GM23248 (cell line): Measurements from ENCODE around the gene SIGLEC5. TPM values are rescaled to one million over a fixed set of nuclear protein-coding genes. Genes with fewer than 3 reads are reported as not detected.

Source experiments
- DNase-seq: peaks from one replicate; pipeline ENCODE4 v3.0.0-alpha.2; 2015
- H2AFZ ChIP-seq: fragments of 200-600 bp; sonication (generic); 2 replicates; pipeline ENCODE4 v1.6.1; 2016; ENCODE audit warnings: antibody characterized with exemption
- H3F3A ChIP-seq: fragments of 200-600 bp; sonication (generic); 2 replicates; pipeline ENCODE4 v1.6.1; 2016; ENCODE audit warnings: mild to moderate bottlenecking, antibody characterized with exemption, mixed run types; ENCODE audit not compliant: insufficient read depth
- H3K27ac ChIP-seq: fragments of 200-600 bp; sonication (generic); 2 replicates; pipeline ENCODE4 v1.5.1; 2016; ENCODE audit warnings: mild to moderate bottlenecking
- H3K27me3 ChIP-seq: fragments of 200-600 bp; sonication (generic); replicated peaks from 2 replicates; pipeline ENCODE4 v1.6.1; 2016; ENCODE audit warnings: mild to moderate bottlenecking; ENCODE audit not compliant: insufficient read depth
- H3K36me3 ChIP-seq: fragments of 200-600 bp; sonication (generic); 2 replicates; pipeline ENCODE4 v1.6.1; 2016; ENCODE audit warnings: low read depth, mild to moderate bottlenecking
- H3K4me1 ChIP-seq: fragments of 200-600 bp; sonication (generic); 2 replicates; pipeline ENCODE4 v1.6.1; 2016; ENCODE audit warnings: mild to moderate bottlenecking; ENCODE audit not compliant: insufficient read depth
- H3K4me2 ChIP-seq: fragments of 200-600 bp; sonication (generic); one replicate; pipeline ENCODE4 v1.6.1; 2016; ENCODE audit warnings: mild to moderate bottlenecking; ENCODE audit not compliant: unreplicated experiment
- H3K4me3 ChIP-seq: fragments of 200-600 bp; sonication (generic); 2 replicates; pipeline ENCODE4 v1.5.1; 2016; ENCODE audit warnings: mild to moderate bottlenecking
- H3K79me2 ChIP-seq: fragments of 200-600 bp; sonication (generic); 2 replicates; pipeline ENCODE4 v1.6.1; 2016; ENCODE audit warnings: mild to moderate bottlenecking; ENCODE audit not compliant: insufficient read depth
- H3K9ac ChIP-seq: fragments of 200-600 bp; sonication (generic); 2 replicates; pipeline ENCODE4 v1.6.1; 2016; ENCODE audit warnings: mild to moderate bottlenecking
- H3K9me2 ChIP-seq: fragments of 200-600 bp; sonication (generic); 2 replicates; pipeline ENCODE4 v1.6.1; 2016; ENCODE audit warnings: mixed run types, mild to moderate bottlenecking, moderate library complexity; ENCODE audit not compliant: insufficient read depth
- H3K9me3 ChIP-seq: fragments of 200-600 bp; sonication (generic); one replicate; pipeline ENCODE4 v1.6.1; 2017; ENCODE audit warnings: low read depth
- H4K20me1 ChIP-seq: fragments of 200-600 bp; sonication (generic); 2 replicates; pipeline ENCODE4 v1.6.0; 2016; ENCODE audit not compliant: insufficient read depth
- EZH2 ChIP-seq: fragments of 200-600 bp; sonication (generic); IDR thresholded peaks from 2 replicates; pipeline ENCODE4 v1.6.1; 2018; ENCODE audit warnings: antibody characterized with exemption, mild to moderate bottlenecking; ENCODE audit not compliant: insufficient read depth, poor library complexity, severe bottlenecking
- EZH2phosphoT487 ChIP-seq: fragments of 200-600 bp; sonication (generic); IDR thresholded peaks from 2 replicates; pipeline ENCODE4 v1.6.1; 2018; ENCODE audit warnings: antibody characterized with exemption, moderate library complexity, mild to moderate bottlenecking, low read depth; ENCODE audit not compliant: insufficient read depth
- WGBS, 2 experiments: methylation state at CpG; one replicate each; pipeline ENCODE4 v1.1.6; 2015 to 2017; ENCODE audit warnings: low lambda C conversion rate in 2 of 2, low coverage in 1 of 2; ENCODE audit errors: missing lambda C conversion rate in 2 of 2; 5-methylcytosine and 5-hydroxymethylcytosine counted together
- in situ Hi-C: fragments of 300-500 bp; cut with MboI; formaldehyde crosslinking; loops from 2 replicates; pipeline ENCODE4 v1.15.0; 2020
- polyA plus RNA-seq: library from polyadenylated mRNA; unstranded; fragments of >200 nt; fragmentation: Nextera tagmentation; extraction: Ambion mirVana; gene quantifications from 2 replicates; pipeline ENCODE4 v1.2.1, GENCODE V29; 2016
- total RNA-seq: library from RNA; depleted of rRNA; stranded (reverse); fragments of >200 nt; shearing (Covaris generic); gene quantifications from 2 replicates; pipeline ENCODE4 v1.2.3, GENCODE V29; 2014

Gene SIGLEC5
- total and polyA plus RNA-seq, 2 experiments from 2014 or later = not detected

GRCh38 chr19:51595190-51596175 is 34.7 kb downstream of the SIGLEC5 start:
- Histone ChIP-seq H3K27ac (no peak overlapping the region), H3K9ac (no peak overlapping the region), H3K36me3 (no peaks in the 10 kb centered on the region), H4K20me1 (no peaks in the 10 kb centered on the region), H2AFZ (peak overlapping the region; percentile 97), H3K4me3 (peak overlapping the region; percentile 76), H3F3A (no peaks in the 10 kb centered on the region), H3K9me2 (no peaks in the 10 kb centered on the region), H3K9me3 (no peaks in the 10 kb centered on the region), H3K27me3 (peaks cover 3% of the 10 kb centered on the region; the same call in 1 of the 2 replicates), H3K4me1 (no peaks in the 10 kb centered on the region), H3K4me2 (no peak overlapping the region), H3K79me2 (no peaks in the 10 kb centered on the region)
- 72 to 74% methylated on average over 8 of the region's 8 CpGs for WGBS, 2 experiments
- in situ Hi-C loops = no loop called here
- TF ChIP-seq EZH2 (no peak), EZH2phosphoT487 (no peak)
- no peak for DNase-seq

GRCh38 chr19:51594774-51595109 is 35.5 kb downstream of the SIGLEC5 start:
- H3K79me2 ChIP-seq = no peaks in the 10 kb centered on the region

GRCh38 chr19:51593969-51594773 is 36.0 kb downstream of the SIGLEC5 start:
- Histone ChIP-seq H3F3A (no peaks in the 10 kb centered on the region; the same call in 1 of the 2 replicates), H3K9me3 (no peaks in the 10 kb centered on the region), H3K27ac (no peak overlapping the region), H3K4me2 (peak overlapping the region; percentile 95), H4K20me1 (no peaks in the 10 kb centered on the region), H3K4me1 (no peaks in the 10 kb centered on the region), H2AFZ (peak overlapping the region; percentile 97), H3K4me3 (peak overlapping the region; percentile 76), H3K9ac (peak overlapping the region; percentile 72), H3K79me2 (no peaks in the 10 kb centered on the region), H3K36me3 (no peaks in the 10 kb centered on the region), H3K27me3 (no peaks in the 10 kb centered on the region), H3K9me2 (no peaks in the 10 kb centered on the region)
- in situ Hi-C loops = no loop called here
- 0 to 1% methylated on average over 55 to 61 of the region's 61 CpGs for WGBS, 2 experiments
- TF ChIP-seq EZH2phosphoT487 (no peak), EZH2 (no peak)
- peak; percentile 99 for DNase-seq

More at GRCh38 chr19:51594774-51595109, 35.5 kb downstream of the SIGLEC5 start:
- Histone ChIP-seq H3K4me3 (peak overlapping the region; percentile 76), H3K36me3 (no peaks in the 10 kb centered on the region), H4K20me1 (no peaks in the 10 kb centered on the region), H3K9me3 (no peaks in the 10 kb centered on the region), H3K9ac (peak overlapping the region; percentile 72), H3K27me3 (no peaks in the 10 kb centered on the region), H3K4me2 (peak overlapping the region; percentile 83), H2AFZ (peak overlapping the region; percentile 97), H3K27ac (no peak overlapping the region), H3F3A (no peaks in the 10 kb centered on the region), H3K4me1 (no peaks in the 10 kb centered on the region), H3K9me2 (no peaks in the 10 kb centered on the region)
- in situ Hi-C loops = no loop called here
- TF ChIP-seq EZH2phosphoT487 = no peak
- TF ChIP-seq EZH2 = no peak
- no peak for DNase-seq
- 10 to 17% methylated on average over 6 of the region's 6 CpGs for WGBS, 2 experiments

GRCh38 chr19:51593138-51593890 is 36.9 kb downstream of the SIGLEC5 start:
- TF ChIP-seq EZH2phosphoT487 (no peak), EZH2 (no peak)
- Histone ChIP-seq H4K20me1 (no peaks in the 10 kb centered on the region), H3K4me2 (peak overlapping the region; percentile 95), H2AFZ (peak overlapping the region; percentile 97), H3K79me2 (no peaks in the 10 kb centered on the region), H3F3A (peaks cover 2% of the 10 kb centered on the region; the same call in 1 of the 2 replicates), H3K4me3 (peak overlapping the region; percentile 76), H3K9me3 (no peaks in the 10 kb centered on the region), H3K27me3 (no peaks in the 10 kb centered on the region), H3K36me3 (no peaks in the 10 kb centered on the region), H3K4me1 (no peaks in the 10 kb centered on the region), H3K9me2 (no peaks in the 10 kb centered on the region), H3K27ac (no peak overlapping the region), H3K9ac (peak overlapping the region; percentile 57)
- DNase-seq = peak; percentile 5
- in situ Hi-C loops = no loop called here
- 18 to 24% methylated on average over 10 of the region's 10 CpGs for WGBS, 2 experiments
